Fibroblast of lung (primary cell): ENCODE results near the gene ITCH.

Experiments
- CTCF ChIP-seq, 2 donors: IDR thresholded peaks in 1 of 2; conservative IDR thresholded peaks in 1 of 2; 1 replicate in 1 of 2; 2 replicates in 1 of 2; pipeline ENCODE4 v1.5.1; 2011 to 2012; ENCODE audit warnings: low read length in 2 of 2, control low read depth in 1 of 2, inconsistent platforms in 1 of 2, low read depth in 1 of 2, mild to moderate bottlenecking in 1 of 2
- EZH2 ChIP-seq: IDR thresholded peaks from 2 replicates; pipeline ENCODE4 v1.5.1; 2012; ENCODE audit warnings: low read length, control low read depth, mild to moderate bottlenecking; ENCODE audit errors: missing control alignments

- TF ChIP-seq CTCF (conservative IDR thresholded peaks at IDR 0.05 in 1 of 2, IDR thresholded peaks at IDR 0.05 in 1 of 2; ENCODE audit: low read depth in 1 of 2, low read length in 2 of 2) (peak; percentile 11 to 36), EZH2 (no peak)
These were observed 173.8 kb downstream of the ITCH start for GRCh38 chr20:34536798-34537394.
